HG02973 (cell line): ENCODE results near the gene SSUH2.

Experiments used
- ATAC-seq: cut with Tn5 transposase; IDR thresholded peaks from one replicate; pipeline ENCODE4 v1.9.1; 2021; ENCODE audit warnings: moderate library complexity; ENCODE audit not compliant: unreplicated experiment

SSUH2 gene

GRCh38 chr3:8619548-8619947, 25.1 kb downstream of the SSUH2 start:
- no peak for ATAC-seq

- ATAC-seq: no peak
Measured at GRCh38 chr3:8618950-8619349, 25.6 kb downstream of the SSUH2 start.

GRCh38 chr3:8617921-8618320, 26.7 kb downstream of the SSUH2 start:
- no peak for ATAC-seq

GRCh38 chr3:8610951-8611350, 33.6 kb downstream of the SSUH2 start:
- no peak for ATAC-seq

GRCh38 chr3:8608791-8609467, 35.7 kb downstream of the SSUH2 start:
- ATAC-seq: no peak

- no peak for ATAC-seq
Measured at GRCh38 chr3:8608041-8608790, 36.4 kb downstream of the SSUH2 start.

GRCh38 chr3:8607234-8608040, 37.2 kb downstream of the SSUH2 start:
- no peak for ATAC-seq

GRCh38 chr3:8606701-8607231, 37.8 kb downstream of the SSUH2 start:
- ATAC-seq: no peak

- ATAC-seq: no peak
Measured at GRCh38 chr3:8604988-8605387, 39.6 kb downstream of the SSUH2 start.

- no peak for ATAC-seq
Measured at GRCh38 chr3:8604006-8604405, 40.6 kb downstream of the SSUH2 start.

GRCh38 chr3:8603115-8603710, 41.4 kb downstream of the SSUH2 start:
- ATAC-seq: no peak

- ATAC-seq: no peak
Measured at GRCh38 chr3:8600457-8600856, 44.1 kb downstream of the SSUH2 start.

GRCh38 chr3:8599146-8599545, 45.5 kb downstream of the SSUH2 start:
- ATAC-seq: no peak

GRCh38 chr3:8597219-8597853, 47.3 kb downstream of the SSUH2 start:
- no peak for ATAC-seq

- ATAC-seq: no peak
Measured at GRCh38 chr3:8596321-8597218, 48.0 kb downstream of the SSUH2 start.

- ATAC-seq: no peak
Measured at GRCh38 chr3:8595695-8596115, 48.9 kb downstream of the SSUH2 start.

- no peak for ATAC-seq
Measured at GRCh38 chr3:8595252-8595651, 49.3 kb downstream of the SSUH2 start.

GRCh38 chr3:8593021-8593827, 51.4 kb downstream of the SSUH2 start:
- no peak for ATAC-seq
